DND-41 (cell line): Measurements from ENCODE around the gene PLAC1.

Source experiments
- ATAC-seq: fragments of 200-7000 bp; cut with Tn5 transposase; 3 replicates; pipeline ENCODE4 v1.9.1; 2021; ENCODE audit warnings: low read depth; ENCODE audit not compliant: insufficient read depth
- DNase-seq: peaks from one replicate; pipeline ENCODE4 v3.0.0-alpha.2; 2020
- H2AFZ ChIP-seq: 2 replicates; pipeline ENCODE4 v1.6.0; 2012; ENCODE audit warnings: low read depth, low read length
- H3K27ac ChIP-seq: 2 replicates; pipeline ENCODE4 v1.5.1; 2012; ENCODE audit warnings: low read length, inconsistent platforms
- H3K27me3 ChIP-seq: fragments of 200-600 bp; sonication (generic); 2 replicates; pipeline ENCODE4 v1.6.0; 2012; ENCODE audit warnings: low read length, mild to moderate bottlenecking, inconsistent platforms; ENCODE audit not compliant: insufficient read depth, poor library complexity
- H3K36me3 ChIP-seq: 2 replicates; pipeline ENCODE4 v1.5.1; 2012; ENCODE audit warnings: low read length, inconsistent platforms; ENCODE audit not compliant: insufficient read depth
- H3K4me1 ChIP-seq: 2 replicates; pipeline ENCODE4 v1.5.1; 2012; ENCODE audit warnings: mild to moderate bottlenecking, low read length; ENCODE audit not compliant: insufficient read depth
- H3K4me2 ChIP-seq: 2 replicates; pipeline ENCODE4 v1.6.0; 2012; ENCODE audit warnings: mild to moderate bottlenecking, moderate library complexity, low read length, inconsistent platforms; ENCODE audit not compliant: insufficient read depth
- H3K4me3 ChIP-seq, 2 experiments: fragments of 200-600 bp in 1 of 2; shearing (Covaris generic) in 1 of 2; 2 replicates each; pipeline ENCODE4 v1.5.1; 2012 to 2016; ENCODE audit warnings: inconsistent platforms in 2 of 2, low read length in 2 of 2, mild to moderate bottlenecking in 2 of 2, low read depth in 1 of 2, moderate library complexity in 1 of 2
- H3K79me2 ChIP-seq: 2 replicates; pipeline ENCODE4 v1.6.0; 2012; ENCODE audit warnings: low read length, inconsistent platforms; ENCODE audit not compliant: insufficient read depth
- H3K9ac ChIP-seq: 2 replicates; pipeline ENCODE4 v1.6.0; 2012; ENCODE audit warnings: low read depth, mild to moderate bottlenecking, inconsistent platforms, low read length, moderate library complexity
- H3K9me3 ChIP-seq: 2 replicates; pipeline ENCODE4 v1.5.1; 2012; ENCODE audit warnings: low read length, moderate library complexity, mild to moderate bottlenecking, inconsistent platforms; ENCODE audit not compliant: insufficient read depth, severe bottlenecking
- H4K20me1 ChIP-seq: 2 replicates; pipeline ENCODE4 v1.6.0; 2012; ENCODE audit warnings: low read length; ENCODE audit not compliant: insufficient read depth
- EZH2 ChIP-seq: IDR thresholded peaks from 3 replicates; pipeline ENCODE4 v1.6.1; 2012; ENCODE audit warnings: borderline replicate concordance, low read depth, mild to moderate bottlenecking, moderate library complexity, low read length, inconsistent platforms; ENCODE audit not compliant: severe bottlenecking
- TF ChIP-seq, protein P1 (sequence below): IDR thresholded peaks from 2 replicates; pipeline ENCODE4 v1.5.1; 2012; ENCODE audit warnings: borderline replicate concordance, low read length, moderate library complexity, mild to moderate bottlenecking; ENCODE audit not compliant: poor library complexity, severe bottlenecking; ENCODE audit errors: extremely low read depth

PLAC1 gene

DNA sequence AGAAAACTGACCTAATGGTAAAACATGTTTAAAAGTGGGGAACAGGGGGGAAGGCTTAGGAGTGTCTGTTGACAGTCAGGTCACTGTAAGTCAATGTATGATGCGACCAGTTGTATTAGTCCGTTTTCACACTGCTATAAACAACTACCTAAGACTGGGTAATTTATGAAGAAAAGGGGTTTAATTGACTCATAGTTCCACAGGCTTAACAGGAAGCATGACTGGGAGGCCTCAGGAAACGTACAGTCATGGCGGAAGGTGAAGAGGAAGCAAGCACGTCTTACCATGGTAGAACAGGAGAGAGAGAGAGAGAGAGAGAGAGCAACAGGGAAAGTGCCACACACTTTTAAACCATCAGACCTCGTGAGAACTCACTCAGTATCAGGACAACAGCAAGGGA is 13.0 kb upstream of the PLAC1 start:
- TF ChIP-seq, protein P1, sequence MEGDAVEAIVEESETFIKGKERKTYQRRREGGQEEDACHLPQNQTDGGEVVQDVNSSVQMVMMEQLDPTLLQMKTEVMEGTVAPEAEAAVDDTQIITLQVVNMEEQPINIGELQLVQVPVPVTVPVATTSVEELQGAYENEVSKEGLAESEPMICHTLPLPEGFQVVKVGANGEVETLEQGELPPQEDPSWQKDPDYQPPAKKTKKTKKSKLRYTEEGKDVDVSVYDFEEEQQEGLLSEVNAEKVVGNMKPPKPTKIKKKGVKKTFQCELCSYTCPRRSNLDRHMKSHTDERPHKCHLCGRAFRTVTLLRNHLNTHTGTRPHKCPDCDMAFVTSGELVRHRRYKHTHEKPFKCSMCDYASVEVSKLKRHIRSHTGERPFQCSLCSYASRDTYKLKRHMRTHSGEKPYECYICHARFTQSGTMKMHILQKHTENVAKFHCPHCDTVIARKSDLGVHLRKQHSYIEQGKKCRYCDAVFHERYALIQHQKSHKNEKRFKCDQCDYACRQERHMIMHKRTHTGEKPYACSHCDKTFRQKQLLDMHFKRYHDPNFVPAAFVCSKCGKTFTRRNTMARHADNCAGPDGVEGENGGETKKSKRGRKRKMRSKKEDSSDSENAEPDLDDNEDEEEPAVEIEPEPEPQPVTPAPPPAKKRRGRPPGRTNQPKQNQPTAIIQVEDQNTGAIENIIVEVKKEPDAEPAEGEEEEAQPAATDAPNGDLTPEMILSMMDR = no peak
- TF ChIP-seq EZH2 = no peak
- no peaks in the 10 kb centered on the region for H3K36me3 ChIP-seq
- H3K9me3 ChIP-seq = no peaks in the 10 kb centered on the region
- H2AFZ ChIP-seq = no peak overlapping the region
- no peak overlapping the region for H3K9ac ChIP-seq
- H3K27me3 ChIP-seq = no peaks in the 10 kb centered on the region
- H3K4me3 ChIP-seq = no peak overlapping the region
- H3K27ac ChIP-seq = no peak overlapping the region
- H3K4me2 ChIP-seq = no peak overlapping the region
- DNase-seq = no peak
- no peaks in the 10 kb centered on the region for H3K79me2 ChIP-seq
- no peaks in the 10 kb centered on the region for H3K4me1 ChIP-seq
- ATAC-seq = no peak
- H4K20me1 ChIP-seq = no peaks in the 10 kb centered on the region

DNA sequence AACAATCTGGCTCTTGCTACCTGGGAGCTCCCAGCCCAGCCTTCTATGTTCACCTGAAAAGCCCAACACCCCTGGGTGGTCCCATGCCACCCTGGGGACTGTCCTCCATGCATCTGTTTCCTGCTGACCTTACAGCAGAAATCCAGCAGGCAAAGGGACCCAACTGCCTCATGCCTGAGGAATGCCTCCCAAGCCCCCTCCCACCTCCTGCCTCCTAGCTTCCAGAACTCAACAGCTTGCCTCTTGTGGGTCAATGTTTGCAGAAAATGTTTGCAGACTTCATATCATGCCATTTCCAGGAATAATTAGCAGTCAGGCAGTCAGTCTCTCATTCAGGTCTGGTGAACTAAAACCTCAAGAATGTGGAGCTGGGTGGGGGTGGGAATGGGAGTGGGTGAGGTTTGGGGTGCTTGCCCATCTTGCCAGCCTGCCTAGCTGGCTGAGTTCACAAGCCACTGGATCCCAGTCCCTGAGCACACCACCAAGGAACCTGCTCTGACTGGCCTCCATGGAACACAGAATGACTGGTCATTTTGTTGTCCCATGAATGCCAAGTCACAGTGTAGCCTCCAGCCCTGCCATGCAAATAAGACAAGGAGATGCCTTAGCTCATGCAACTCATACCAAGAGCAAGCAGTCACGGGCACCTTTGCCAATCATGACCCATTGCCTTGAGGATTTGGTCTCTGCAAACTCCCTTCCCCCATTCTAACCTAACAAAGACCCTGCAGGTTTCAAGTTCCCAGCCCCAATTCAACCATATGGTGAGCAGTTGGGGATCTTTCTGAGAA is 12.1 kb upstream of the PLAC1 start:
- Histone ChIP-seq H3K79me2 (no peaks in the 10 kb centered on the region), H2AFZ (no peak overlapping the region), H3K27ac (no peak overlapping the region), H3K27me3 (no peaks in the 10 kb centered on the region), H3K4me3 (no peak overlapping the region), H3K9ac (no peak overlapping the region), H3K36me3 (no peaks in the 10 kb centered on the region), H4K20me1 (no peaks in the 10 kb centered on the region), H3K4me2 (no peak overlapping the region), H3K4me1 (no peaks in the 10 kb centered on the region), H3K9me3 (no peaks in the 10 kb centered on the region)
- no peak for DNase-seq
- no peak for ATAC-seq
- TF ChIP-seq, protein P1 = no peak
- TF ChIP-seq EZH2 = no peak

DNA sequence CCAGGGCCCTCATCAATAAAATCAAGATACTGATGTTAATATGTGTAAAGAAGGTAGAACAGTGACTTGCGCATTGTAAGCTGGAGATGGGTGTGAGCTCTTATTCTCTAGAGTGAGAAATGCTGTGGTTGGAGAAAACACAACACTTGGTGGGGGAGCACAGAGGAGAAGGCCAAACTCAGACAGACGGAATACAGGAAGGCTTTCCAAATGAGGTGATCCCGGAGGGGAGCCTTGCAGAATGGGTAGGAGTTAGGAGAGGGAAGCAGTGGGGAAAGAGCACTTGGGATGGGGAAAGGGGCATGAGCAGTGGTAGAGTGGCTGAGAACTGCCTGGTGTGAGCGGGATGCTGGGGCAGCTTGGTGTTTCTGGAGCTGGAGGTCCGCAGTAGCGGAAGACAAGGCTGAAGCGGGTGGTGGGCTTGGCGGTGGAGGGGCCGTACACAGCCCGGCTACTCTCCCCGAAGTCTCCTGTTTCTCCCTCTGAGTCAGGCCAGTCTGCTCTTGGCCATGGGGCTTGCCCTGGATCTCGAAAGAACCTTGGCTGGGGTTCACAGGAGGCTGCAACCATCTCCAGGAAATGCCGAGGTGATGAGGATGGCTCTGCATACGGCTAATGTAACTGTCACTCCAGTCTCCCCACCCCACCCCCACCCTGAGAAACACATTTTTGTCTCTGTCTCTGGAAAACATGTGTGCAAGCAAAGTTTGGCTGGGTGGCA is 11.3 kb upstream of the PLAC1 start:
- ATAC-seq (no peak), DNase-seq (no peak)
- no peak overlapping the region for H3K4me2 ChIP-seq
- H3K4me3 ChIP-seq = no peak overlapping the region
- no peak overlapping the region for H3K9ac ChIP-seq
- TF ChIP-seq EZH2 = no peak
- TF ChIP-seq, protein P1 = no peak
- H4K20me1 ChIP-seq = no peaks in the 10 kb centered on the region
- H3K4me1 ChIP-seq = no peaks in the 10 kb centered on the region
- no peaks in the 10 kb centered on the region for H3K27me3 ChIP-seq
- H3K79me2 ChIP-seq = no peaks in the 10 kb centered on the region
- H3K9me3 ChIP-seq = no peaks in the 10 kb centered on the region
- no peaks in the 10 kb centered on the region for H3K36me3 ChIP-seq
- no peak overlapping the region for H2AFZ ChIP-seq
- H3K27ac ChIP-seq = no peak overlapping the region
